H9 (cell line): Measurements from ENCODE around the gene PAK5. TPM values are rescaled to one million over a fixed set of nuclear protein-coding genes. Genes with fewer than 3 reads are reported as not detected.

Source experiments
- DNase-seq: peaks from one replicate; pipeline ENCODE4 v3.0.0-alpha.2; 2017
- H2AFZ ChIP-seq: one replicate; pipeline ENCODE4 v1.6.1; 2013; ENCODE audit warnings: mild to moderate bottlenecking, low read length, control low read depth, moderate library complexity
- H2AK5ac ChIP-seq: 2 replicates; pipeline ENCODE4 v1.6.1; 2013; ENCODE audit warnings: low read length, control low read depth, mixed read lengths; ENCODE audit not compliant: insufficient read length
- H2BK120ac ChIP-seq: one replicate; pipeline ENCODE4 v1.6.1; 2013; ENCODE audit warnings: low read depth, mild to moderate bottlenecking, low read length, control low read depth, inconsistent platforms; ENCODE audit not compliant: poor library complexity, severe bottlenecking
- H2BK12ac ChIP-seq: 2 replicates; pipeline ENCODE4 v1.6.1; 2013; ENCODE audit warnings: low read length, control low read depth, mixed read lengths, low read depth; ENCODE audit not compliant: insufficient read length
- H2BK15ac ChIP-seq: 2 replicates; pipeline ENCODE4 v1.6.1; 2013; ENCODE audit warnings: low read depth, low read length, control low read depth
- H2BK20ac ChIP-seq: one replicate; pipeline ENCODE4 v1.6.1; 2013; ENCODE audit warnings: low read depth, mild to moderate bottlenecking, low read length, control low read depth, inconsistent platforms; ENCODE audit not compliant: poor library complexity, severe bottlenecking
- H2BK5ac ChIP-seq: 2 replicates; pipeline ENCODE4 v1.6.1; 2013; ENCODE audit warnings: low read length, control low read depth, mixed read lengths; ENCODE audit not compliant: insufficient read length
- H3K14ac ChIP-seq: 2 replicates; pipeline ENCODE4 v1.6.1; 2013; ENCODE audit warnings: low read length, control low read depth; ENCODE audit not compliant: insufficient read depth
- H3K18ac ChIP-seq: 2 replicates; pipeline ENCODE4 v1.6.1; 2013; ENCODE audit warnings: low read depth, mild to moderate bottlenecking, mixed read lengths, low read length, control low read depth; ENCODE audit not compliant: insufficient read length
- H3K23ac ChIP-seq: 2 replicates; pipeline ENCODE4 v1.6.1; 2013; ENCODE audit warnings: low read length, control low read depth, mixed read lengths, low read depth; ENCODE audit not compliant: insufficient read length
- H3K23me2 ChIP-seq: 2 replicates; pipeline ENCODE4 v1.6.1; 2013; ENCODE audit warnings: low read depth, mild to moderate bottlenecking, mixed read lengths, low read length, control low read depth; ENCODE audit not compliant: insufficient read length, poor library complexity, severe bottlenecking
- H3K27ac ChIP-seq: 2 replicates; pipeline ENCODE4 v1.5.1; 2013; ENCODE audit warnings: low read length, control low read depth, mixed read lengths, low read depth; ENCODE audit not compliant: insufficient read length
- H3K27me3 ChIP-seq: 2 replicates; pipeline ENCODE4 v1.6.1; 2013; ENCODE audit warnings: low read length, control low read depth, inconsistent platforms; ENCODE audit not compliant: insufficient read depth
- H3K4ac ChIP-seq: 2 replicates; pipeline ENCODE4 v1.6.1; 2013; ENCODE audit warnings: low read depth, mild to moderate bottlenecking, control low read depth, inconsistent platforms, low read length, moderate library complexity
- H3K4me1 ChIP-seq: 2 replicates; pipeline ENCODE4 v1.6.1; 2013; ENCODE audit warnings: low read length, control low read depth, inconsistent platforms; ENCODE audit not compliant: insufficient read depth
- H3K4me2 ChIP-seq: 2 replicates; pipeline ENCODE4 v1.6.1; 2013; ENCODE audit warnings: low read length, control low read depth, mixed read lengths; ENCODE audit not compliant: insufficient read length, insufficient read depth
- H3K56ac ChIP-seq: 2 replicates; pipeline ENCODE4 v1.6.1; 2013; ENCODE audit warnings: low read depth, mild to moderate bottlenecking, mixed read lengths, low read length, control low read depth; ENCODE audit not compliant: insufficient read length
- H3K79me1 ChIP-seq: 2 replicates; pipeline ENCODE4 v1.6.1; 2013; ENCODE audit warnings: low read depth, mild to moderate bottlenecking, moderate library complexity, low read length, control low read depth, inconsistent platforms; ENCODE audit not compliant: insufficient read depth, poor library complexity, severe bottlenecking
- H3K79me2 ChIP-seq: 2 replicates; pipeline ENCODE4 v1.6.1; 2013; ENCODE audit warnings: low read length, control low read depth, inconsistent platforms; ENCODE audit not compliant: insufficient read depth
- H3K9ac ChIP-seq: 2 replicates; pipeline ENCODE4 v1.6.1; 2013; ENCODE audit warnings: low read length, control low read depth, mixed read lengths; ENCODE audit not compliant: insufficient read length; ENCODE audit errors: extremely low read depth
- H3K9me3 ChIP-seq: one replicate; pipeline ENCODE4 v1.6.1; 2013; ENCODE audit warnings: low read depth, low read length, inconsistent platforms; ENCODE audit not compliant: control insufficient read depth
- H3T11ph ChIP-seq: one replicate; pipeline ENCODE4 v1.6.1; 2013; ENCODE audit warnings: mild to moderate bottlenecking, low read length, control low read depth, inconsistent platforms
- H4K20me1 ChIP-seq: one replicate; pipeline ENCODE4 v1.6.1; 2013; ENCODE audit not compliant: control insufficient read depth, insufficient read length, insufficient read depth
- H4K5ac ChIP-seq: 2 replicates; pipeline ENCODE4 v1.6.1; 2013; ENCODE audit warnings: low read depth, mild to moderate bottlenecking, mixed read lengths, low read length, control low read depth; ENCODE audit not compliant: insufficient read length
- H4K8ac ChIP-seq: replicated peaks from 2 replicates; pipeline ENCODE4 v1.6.1; 2013; ENCODE audit warnings: low read length, control low read depth, mixed read lengths, low read depth; ENCODE audit not compliant: insufficient read length
- H4K91ac ChIP-seq: 2 replicates; pipeline ENCODE4 v1.6.1; 2013; ENCODE audit warnings: low read depth, mild to moderate bottlenecking, moderate library complexity, mixed read lengths, low read length, control low read depth; ENCODE audit not compliant: insufficient read length
- H3K27ac Mint-ChIP-seq, 3 experiments: 2 replicates in 2 of 3; 3 replicates in 1 of 3; pipeline ENCODE4 v1.8.0; 2020 to 2021; ENCODE audit warnings: mixed read lengths in 3 of 3, mild to moderate bottlenecking in 1 of 3, moderate library complexity in 1 of 3
- H3K27me3 Mint-ChIP-seq: 2 replicates; pipeline ENCODE4 v1.8.0; 2021; ENCODE audit warnings: low read depth, mild to moderate bottlenecking, moderate library complexity, mixed read lengths
- H3K36me3 Mint-ChIP-seq, 3 experiments: 2 replicates in 2 of 3; 3 replicates in 1 of 3; pipeline ENCODE4 v1.8.0; 2020 to 2021; ENCODE audit warnings: low read depth in 3 of 3, mixed read lengths in 3 of 3; ENCODE audit not compliant: insufficient read depth in 1 of 3
- H3K4me1 Mint-ChIP-seq, 2 experiments: 2 replicates each; pipeline ENCODE4 v1.8.0; 2020; ENCODE audit warnings: mixed read lengths in 2 of 2
- H3K4me3 Mint-ChIP-seq, 2 experiments: 2 replicates in 1 of 2; 3 replicates in 1 of 2; pipeline ENCODE4 v1.8.0; 2020 to 2021; ENCODE audit warnings: mild to moderate bottlenecking in 2 of 2, mixed read lengths in 2 of 2, moderate library complexity in 1 of 2
- H3K9me3 Mint-ChIP-seq, 2 experiments: 2 replicates in 1 of 2; 3 replicates in 1 of 2; pipeline ENCODE4 v1.8.0; 2020; ENCODE audit warnings: mild to moderate bottlenecking in 2 of 2, mixed read lengths in 2 of 2, moderate library complexity in 1 of 2
- WGBS: extraction: QIAGEN DNeasy Blood & Tissue Kit; methylation state at CpG from one replicate; pipeline ENCODE4 v1.1.7; 2013; ENCODE audit warnings: missing lambda C conversion rate, low lambda C conversion rate, mixed read lengths; ENCODE audit not compliant: insufficient read length; ENCODE audit errors: extremely low coverage; 5-methylcytosine and 5-hydroxymethylcytosine counted together
- total RNA-seq: library from RNA; stranded (reverse); gene quantifications from 2 replicates; pipeline ENCODE4 v1.2.1, GENCODE V29; 2021
- TF ChIP-seq, protein P1 (sequence below): fragments of 200-600 bp; sonication (generic); conservative IDR thresholded peaks from 3 replicates; pipeline ENCODE4 v1.8.0; 2021; ENCODE audit warnings: antibody characterized with exemption, mild to moderate bottlenecking

Gene PAK5
- total RNA-seq, 1 experiment from 2014 or later: 0.20 TPM

DNA sequence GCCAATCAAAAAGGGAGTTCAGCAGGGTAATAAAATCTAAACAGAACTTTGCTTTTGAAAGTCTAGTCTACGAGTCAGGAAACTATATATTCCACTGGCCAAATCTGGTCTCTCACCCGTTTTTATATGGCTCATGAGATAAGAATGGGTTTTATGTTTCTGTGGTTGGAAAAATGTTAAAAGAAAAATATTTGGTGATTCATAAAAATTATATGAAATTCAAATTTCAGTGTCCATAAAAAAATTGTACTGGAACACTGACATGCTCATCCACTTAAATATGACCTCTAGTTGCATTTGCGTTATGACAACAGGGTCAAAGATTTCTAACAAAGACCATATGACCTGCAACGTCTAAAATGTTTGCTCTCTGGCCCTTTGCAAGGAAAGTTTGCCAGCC, 346.8 kb downstream of the PAK5 start:
- Histone ChIP-seq H3K23me2 (no peaks in the 10 kb centered on the region), H3K23ac (no peak overlapping the region), H4K5ac (no peak overlapping the region), H2BK15ac (no peak overlapping the region), H3K9ac (no peak overlapping the region), H4K20me1 (no peaks in the 10 kb centered on the region), H3K27ac (no peak overlapping the region), H3K4ac (no peak overlapping the region), H3K79me1 (no peaks in the 10 kb centered on the region), H2BK20ac (no peak overlapping the region), H3K27me3 (no peaks in the 10 kb centered on the region), H3K4me2 (no peak overlapping the region), H2AFZ (no peak overlapping the region), H2BK120ac (no peak overlapping the region), H2BK5ac (no peak overlapping the region), H3T11ph (no peak overlapping the region), H3K9me3 (no peaks in the 10 kb centered on the region), H3K14ac (no peak overlapping the region), H3K4me1 (no peaks in the 10 kb centered on the region), H2AK5ac (no peak overlapping the region), H4K8ac (no peak overlapping the region), H3K18ac (no peak overlapping the region), H3K56ac (no peak overlapping the region), H4K91ac (no peak overlapping the region), H3K79me2 (no peaks in the 10 kb centered on the region), H2BK12ac (no peak overlapping the region)
- DNase-seq: no peak
- no peaks in the 10 kb centered on the region; a peak in 1 of 4 replicates for H3K4me1 Mint-ChIP-seq
- H3K36me3 Mint-ChIP-seq: no peaks in the 10 kb centered on the region
- peaks cover 4% of the 10 kb centered on the region for H3K27me3 Mint-ChIP-seq
- TF ChIP-seq, protein P1, sequence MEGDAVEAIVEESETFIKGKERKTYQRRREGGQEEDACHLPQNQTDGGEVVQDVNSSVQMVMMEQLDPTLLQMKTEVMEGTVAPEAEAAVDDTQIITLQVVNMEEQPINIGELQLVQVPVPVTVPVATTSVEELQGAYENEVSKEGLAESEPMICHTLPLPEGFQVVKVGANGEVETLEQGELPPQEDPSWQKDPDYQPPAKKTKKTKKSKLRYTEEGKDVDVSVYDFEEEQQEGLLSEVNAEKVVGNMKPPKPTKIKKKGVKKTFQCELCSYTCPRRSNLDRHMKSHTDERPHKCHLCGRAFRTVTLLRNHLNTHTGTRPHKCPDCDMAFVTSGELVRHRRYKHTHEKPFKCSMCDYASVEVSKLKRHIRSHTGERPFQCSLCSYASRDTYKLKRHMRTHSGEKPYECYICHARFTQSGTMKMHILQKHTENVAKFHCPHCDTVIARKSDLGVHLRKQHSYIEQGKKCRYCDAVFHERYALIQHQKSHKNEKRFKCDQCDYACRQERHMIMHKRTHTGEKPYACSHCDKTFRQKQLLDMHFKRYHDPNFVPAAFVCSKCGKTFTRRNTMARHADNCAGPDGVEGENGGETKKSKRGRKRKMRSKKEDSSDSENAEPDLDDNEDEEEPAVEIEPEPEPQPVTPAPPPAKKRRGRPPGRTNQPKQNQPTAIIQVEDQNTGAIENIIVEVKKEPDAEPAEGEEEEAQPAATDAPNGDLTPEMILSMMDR: no peak
- H3K9me3 Mint-ChIP-seq: no peaks in the 10 kb centered on the region
- WGBS: no CpG with 5 or more reads among the region's 4 CpGs
- H3K4me3 Mint-ChIP-seq: no peak overlapping the region
- H3K27ac Mint-ChIP-seq: no peak overlapping the region
